ENCODE measurements around the gene TTC7B. TPM values are rescaled to one million over a fixed set of nuclear protein-coding genes. Genes with fewer than 3 reads are reported as not detected.

TTC7B gene
- polyA plus RNA-seq, 1 donor from 2014 or later: 19.9 TPM

DNA sequence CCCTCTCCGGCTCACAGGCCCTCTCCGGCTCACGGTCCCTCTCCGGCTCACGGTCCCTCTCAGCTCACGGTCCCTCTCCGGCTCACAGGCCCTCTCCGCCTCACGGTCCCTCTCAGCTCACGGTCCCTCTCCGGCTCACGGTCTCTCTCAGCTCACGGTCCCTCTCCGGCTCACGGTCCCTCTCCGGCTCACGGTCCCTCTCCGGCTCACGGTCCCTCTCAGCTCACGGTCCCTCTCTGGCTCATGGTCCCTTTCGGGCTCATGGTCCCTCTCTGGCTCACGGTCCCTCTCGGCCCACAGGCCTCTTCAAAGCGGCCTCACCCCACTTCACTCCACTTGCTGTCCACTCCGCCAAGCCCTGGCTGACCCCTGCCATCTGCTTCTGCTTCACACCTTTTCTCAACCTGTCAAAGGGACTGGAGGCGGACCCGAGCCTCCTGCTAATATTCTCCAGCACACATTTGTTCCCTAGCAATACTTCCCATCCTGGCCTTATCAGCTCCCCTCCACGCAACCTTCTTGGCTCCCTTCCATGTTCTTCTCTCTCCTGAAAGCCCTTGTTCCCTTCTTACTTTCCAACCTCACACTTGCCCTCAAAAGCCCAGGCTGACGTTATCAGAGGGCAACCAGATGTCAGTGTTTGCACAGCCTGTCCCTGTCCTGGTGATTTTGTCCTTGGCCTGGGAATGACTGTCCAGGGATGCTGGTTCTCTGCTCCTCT lies 242.7 kb downstream of the TTC7B start:
- no peak overlapping the region for H3K27ac ChIP-seq (ENCODE audit: low read length)
- no peak overlapping the region for H3K4me3 ChIP-seq (ENCODE audit: low read length)
- H3K36me3 ChIP-seq (ENCODE audit: insufficient read depth, low read length): peaks cover 5% of the 10 kb centered on the region

GRCh38 chr14:90572441-90573150 lies 243.6 kb downstream of the TTC7B start:
- H4K20me1 ChIP-seq (ENCODE audit: insufficient read depth): no peaks in the 10 kb centered on the region
- no peaks in the 10 kb centered on the region for H3K9me3 ChIP-seq (ENCODE audit: low read length)
- H3F3A ChIP-seq (ENCODE audit: insufficient read depth, low read length, poor library complexity, severe bottlenecking): no peaks in the 10 kb centered on the region
- no peak overlapping the region for H3K4me3 ChIP-seq (ENCODE audit: low read length)
- H2AFZ ChIP-seq (ENCODE audit: low read depth, low read length): no peak overlapping the region
- TF ChIP-seq, protein P1, sequence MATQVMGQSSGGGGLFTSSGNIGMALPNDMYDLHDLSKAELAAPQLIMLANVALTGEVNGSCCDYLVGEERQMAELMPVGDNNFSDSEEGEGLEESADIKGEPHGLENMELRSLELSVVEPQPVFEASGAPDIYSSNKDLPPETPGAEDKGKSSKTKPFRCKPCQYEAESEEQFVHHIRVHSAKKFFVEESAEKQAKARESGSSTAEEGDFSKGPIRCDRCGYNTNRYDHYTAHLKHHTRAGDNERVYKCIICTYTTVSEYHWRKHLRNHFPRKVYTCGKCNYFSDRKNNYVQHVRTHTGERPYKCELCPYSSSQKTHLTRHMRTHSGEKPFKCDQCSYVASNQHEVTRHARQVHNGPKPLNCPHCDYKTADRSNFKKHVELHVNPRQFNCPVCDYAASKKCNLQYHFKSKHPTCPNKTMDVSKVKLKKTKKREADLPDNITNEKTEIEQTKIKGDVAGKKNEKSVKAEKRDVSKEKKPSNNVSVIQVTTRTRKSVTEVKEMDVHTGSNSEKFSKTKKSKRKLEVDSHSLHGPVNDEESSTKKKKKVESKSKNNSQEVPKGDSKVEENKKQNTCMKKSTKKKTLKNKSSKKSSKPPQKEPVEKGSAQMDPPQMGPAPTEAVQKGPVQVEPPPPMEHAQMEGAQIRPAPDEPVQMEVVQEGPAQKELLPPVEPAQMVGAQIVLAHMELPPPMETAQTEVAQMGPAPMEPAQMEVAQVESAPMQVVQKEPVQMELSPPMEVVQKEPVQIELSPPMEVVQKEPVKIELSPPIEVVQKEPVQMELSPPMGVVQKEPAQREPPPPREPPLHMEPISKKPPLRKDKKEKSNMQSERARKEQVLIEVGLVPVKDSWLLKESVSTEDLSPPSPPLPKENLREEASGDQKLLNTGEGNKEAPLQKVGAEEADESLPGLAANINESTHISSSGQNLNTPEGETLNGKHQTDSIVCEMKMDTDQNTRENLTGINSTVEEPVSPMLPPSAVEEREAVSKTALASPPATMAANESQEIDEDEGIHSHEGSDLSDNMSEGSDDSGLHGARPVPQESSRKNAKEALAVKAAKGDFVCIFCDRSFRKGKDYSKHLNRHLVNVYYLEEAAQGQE (IDR thresholded peaks at IDR 0.05; ENCODE audit: borderline replicate concordance): no peak
- TF ChIP-seq EZH2 (IDR thresholded peaks at IDR 0.05; ENCODE audit: borderline replicate concordance, insufficient read depth, low read length, poor library complexity, severe bottlenecking): no peak
- TF ChIP-seq MXI1 (conservative IDR thresholded peaks at IDR 0.05; ENCODE audit: poor library complexity, severe bottlenecking): no peak
- TF ChIP-seq CTCF (IDR thresholded peaks at IDR 0.05; ENCODE audit: poor library complexity, severe bottlenecking): no peak
- TF ChIP-seq POLR2AphosphoS5 (IDR thresholded peaks at IDR 0.05): no peak
- no peak for TF ChIP-seq TAF1 (IDR thresholded peaks at IDR 0.05; ENCODE audit: low read depth)
- no peak for TF ChIP-seq EP300 (conservative IDR thresholded peaks at IDR 0.05; ENCODE audit: poor library complexity, severe bottlenecking)
- TF ChIP-seq RAD21 (conservative IDR thresholded peaks at IDR 0.05): no peak
- TF ChIP-seq SMC3 (conservative IDR thresholded peaks at IDR 0.05; ENCODE audit: poor library complexity): no peak
- no peaks in the 10 kb centered on the region for H3K9me2 ChIP-seq (ENCODE audit: insufficient read depth, low read length)
- peaks cover 5% of the 10 kb centered on the region for H3K36me3 ChIP-seq (ENCODE audit: insufficient read depth, low read length)
- H3K79me2 ChIP-seq (replicated peaks; ENCODE audit: insufficient read depth, low read length): no peaks in the 10 kb centered on the region
- H3K27me3 ChIP-seq (ENCODE audit: insufficient read depth, low read depth, low read length): no peaks in the 10 kb centered on the region
- no peak overlapping the region for H3K9ac ChIP-seq (ENCODE audit: low read length)
- H3K27ac ChIP-seq (ENCODE audit: low read length): no peak overlapping the region
- no peak overlapping the region for H3K4me2 ChIP-seq (ENCODE audit: low read length)

More for the DNA sequence above, 242.7 kb downstream of the TTC7B start:
- no peaks in the 10 kb centered on the region for H3K79me2 ChIP-seq (replicated peaks; ENCODE audit: insufficient read depth, low read length)
- H3K27me3 ChIP-seq (ENCODE audit: insufficient read depth, low read depth, low read length): no peaks in the 10 kb centered on the region
- H4K20me1 ChIP-seq (ENCODE audit: insufficient read depth): no peaks in the 10 kb centered on the region
- H3F3A ChIP-seq (ENCODE audit: insufficient read depth, low read length, poor library complexity, severe bottlenecking): no peaks in the 10 kb centered on the region
- no peak for TF ChIP-seq EZH2 (IDR thresholded peaks at IDR 0.05; ENCODE audit: borderline replicate concordance, insufficient read depth, low read length, poor library complexity, severe bottlenecking)
- TF ChIP-seq SMC3 (conservative IDR thresholded peaks at IDR 0.05; ENCODE audit: poor library complexity): no peak
- no peak for TF ChIP-seq POLR2AphosphoS5 (IDR thresholded peaks at IDR 0.05)
- H3K9me2 ChIP-seq (ENCODE audit: insufficient read depth, low read length): no peaks in the 10 kb centered on the region
- H3K9me3 ChIP-seq (ENCODE audit: low read length): no peaks in the 10 kb centered on the region
- no peak overlapping the region for H3K9ac ChIP-seq (ENCODE audit: low read length)
- H2AFZ ChIP-seq (ENCODE audit: low read depth, low read length): no peak overlapping the region
- no peak overlapping the region for H3K4me2 ChIP-seq (ENCODE audit: low read length)
